ENCODE data around the gene HTT-AS. TPM values are rescaled to one million over a fixed set of nuclear protein-coding genes. Genes with fewer than 3 reads are reported as not detected.

HTT-AS gene
- total RNA-seq, 1 experiment from 2014 or later = not detected

GRCh38 chr4:3107691-3108121 lies 33.4 kb upstream of the HTT-AS start:
- Histone ChIP-seq H3K36me3 (ENCODE audit: control insufficient read depth, insufficient read depth, low read length) (no peaks in the 10 kb centered on the region; the same call in 1 of the 2 replicates), H3K27me3 (replicated peaks; ENCODE audit: control insufficient read depth, insufficient read depth, low read length) (no peaks in the 10 kb centered on the region), H3K4me3 (ENCODE audit: low read depth, low read length) (no peak overlapping the region), H3K4me1 (no peaks in the 10 kb centered on the region), H3K9me3 (no peaks in the 10 kb centered on the region)
- no peak overlapping the region for H3K4me3 Mint-ChIP-seq (ENCODE audit: unreplicated experiment)
- H3K27me3 Mint-ChIP-seq (ENCODE audit: insufficient read depth, unreplicated experiment) = no peaks in the 10 kb centered on the region
- ChIA-PET CTCF (interaction anchor here (0.6 to 1.1 kb wide), 3 partner anchors 16 to 774 kb away, joined by 3 to 5 read pairs (median 3); no protein-coding TSS in a partner anchor), POLR2A (no interaction called here)
- no peak for TF ChIP-seq CTCF (IDR thresholded peaks at IDR 0.05; ENCODE audit: insufficient read depth in 1 of 2, low read depth in 1 of 2, low read length in 1 of 2, severe bottlenecking in 1 of 2, unreplicated experiment in 1 of 2)
- intact Hi-C loops (cut with micrococcal nuclease; ENCODE audit: unreplicated experiment) = loop anchor here (2.0 to 10.0 kb wide), 3 partner anchors 27 to 77 kb away; no protein-coding TSS in a partner anchor
- peaks cover 6% of the 10 kb centered on the region for H3K4me1 Mint-ChIP-seq (ENCODE audit: low read depth, unreplicated experiment)
- DNase-seq = no peak
- BruUV-seq (replicated peaks) = no TSS peak
- H3K36me3 Mint-ChIP-seq (ENCODE audit: insufficient read depth, unreplicated experiment) = peaks cover 62% of the 10 kb centered on the region
- H3K27ac Mint-ChIP-seq (ENCODE audit: unreplicated experiment) = no peak overlapping the region
- H3K9me3 Mint-ChIP-seq (ENCODE audit: unreplicated experiment) = no peaks in the 10 kb centered on the region

- no TSS peak for BruUV-seq (replicated peaks)
- intact Hi-C loops (cut with micrococcal nuclease; ENCODE audit: unreplicated experiment) = loop anchor here (2.0 to 10.0 kb wide), 3 partner anchors 28 to 78 kb away; no protein-coding TSS in a partner anchor
- POLR2A ChIA-PET = no interaction called here
These were observed 32.9 kb upstream of the HTT-AS start for GRCh38 chr4:3107271-3107670.

More at GRCh38 chr4:3107271-3107670, 32.9 kb upstream of the HTT-AS start:
- H3K9me3 ChIP-seq = no peaks in the 10 kb centered on the region
- peaks cover 59% of the 10 kb centered on the region for H3K36me3 Mint-ChIP-seq (ENCODE audit: insufficient read depth, unreplicated experiment)
- H3K9me3 Mint-ChIP-seq (ENCODE audit: unreplicated experiment) = no peaks in the 10 kb centered on the region
- CTCF ChIA-PET = interaction anchor here (0.6 kb wide), 1 partner anchor 775 kb away, joined by 3 read pairs; no protein-coding TSS in a partner anchor
- no peak overlapping the region for H3K4me3 ChIP-seq (ENCODE audit: low read depth, low read length)
- no peaks in the 10 kb centered on the region for H3K27me3 Mint-ChIP-seq (ENCODE audit: insufficient read depth, unreplicated experiment)
- H3K4me3 Mint-ChIP-seq (ENCODE audit: unreplicated experiment) = no peak overlapping the region
- no peaks in the 10 kb centered on the region for H3K27me3 ChIP-seq (replicated peaks; ENCODE audit: control insufficient read depth, insufficient read depth, low read length)
- no peak for DNase-seq
- H3K36me3 ChIP-seq (ENCODE audit: control insufficient read depth, insufficient read depth, low read length) = no peaks in the 10 kb centered on the region; the same call in 1 of the 2 replicates
- H3K4me1 ChIP-seq = no peaks in the 10 kb centered on the region
- TF ChIP-seq CTCF (IDR thresholded peaks at IDR 0.05; ENCODE audit: insufficient read depth in 1 of 2, low read depth in 1 of 2, low read length in 1 of 2, severe bottlenecking in 1 of 2, unreplicated experiment in 1 of 2) = no peak
- no peak overlapping the region for H3K27ac Mint-ChIP-seq (ENCODE audit: unreplicated experiment)
- peaks cover 6% of the 10 kb centered on the region for H3K4me1 Mint-ChIP-seq (ENCODE audit: low read depth, unreplicated experiment)

Measured in Caco-2 (cell line).